Adipocyte (in vitro differentiated cells): ENCODE measurements around the gene ZNF521.
A peak's percentile ranks its signal among the peaks of the same experiment; 100 is the strongest.
"Not testable (repeated sequence)": the region's sequence is repeated elsewhere in the genome, so short reads cannot be mapped to it uniquely, and the experiment has no call there.

ENCODE experiments used
- DNase-seq: peaks from one replicate; pipeline ENCODE4 v3.0.0-alpha.2; 2015; ENCODE audit warnings: low read depth
- H3K27me3 ChIP-seq: replicated peaks from 2 replicates; pipeline ENCODE4 v1.7.0; 2013; ENCODE audit warnings: mild to moderate bottlenecking, low read length, moderate library complexity; ENCODE audit not compliant: control insufficient read depth, insufficient read depth
- H3K36me3 ChIP-seq: 2 replicates; pipeline ENCODE4 v1.7.0; 2013; ENCODE audit warnings: low read length, mild to moderate bottlenecking, moderate library complexity; ENCODE audit not compliant: control insufficient read depth, insufficient read depth, severe bottlenecking
- H3K4me1 ChIP-seq: 2 replicates; pipeline ENCODE4 v1.7.0; 2013; ENCODE audit warnings: mild to moderate bottlenecking, low read length, moderate library complexity; ENCODE audit not compliant: control insufficient read depth, insufficient read depth
- H3K4me3 ChIP-seq: 2 replicates; pipeline ENCODE4 v1.7.0; 2013; ENCODE audit warnings: mild to moderate bottlenecking, low read length, moderate library complexity
- H3K9ac ChIP-seq: 2 replicates; pipeline ENCODE4 v1.7.0; 2013; ENCODE audit warnings: mild to moderate bottlenecking, low read length, moderate library complexity
- H3K9me3 ChIP-seq: 2 replicates; pipeline ENCODE4 v1.7.0; 2013; ENCODE audit warnings: mild to moderate bottlenecking, low read length, moderate library complexity; ENCODE audit not compliant: control insufficient read depth

ZNF521 gene

GRCh38 chr18:25042641-25043051 is 309.3 kb downstream of the ZNF521 start:
- H3K27me3 ChIP-seq = no peaks in the 10 kb centered on the region

GRCh38 chr18:25039781-25040180 is 312.2 kb downstream of the ZNF521 start:
- DNase-seq = no peak

More at GRCh38 chr18:25042641-25043051, 309.3 kb downstream of the ZNF521 start:
- Histone ChIP-seq H3K36me3 (no peaks in the 10 kb centered on the region), H3K9ac (no peak overlapping the region), H3K4me3 (no peak overlapping the region), H3K4me1 (no peaks in the 10 kb centered on the region), H3K9me3 (no peaks in the 10 kb centered on the region)
- no peak for DNase-seq

GRCh38 chr18:25038261-25038660 is 313.7 kb downstream of the ZNF521 start:
- no peak for DNase-seq
- Histone ChIP-seq H3K4me1 (no peaks in the 10 kb centered on the region), H3K9me3 (no peaks in the 10 kb centered on the region), H3K9ac (no peak overlapping the region), H3K27me3 (peaks cover 3% of the 10 kb centered on the region), H3K4me3 (no peak overlapping the region), H3K36me3 (no peaks in the 10 kb centered on the region)

More at GRCh38 chr18:25039781-25040180, 312.2 kb downstream of the ZNF521 start:
- Histone ChIP-seq H3K9me3 (no peaks in the 10 kb centered on the region), H3K4me3 (no peak overlapping the region), H3K27me3 (no peaks in the 10 kb centered on the region), H3K9ac (no peak overlapping the region), H3K4me1 (no peaks in the 10 kb centered on the region), H3K36me3 (no peaks in the 10 kb centered on the region)

GRCh38 chr18:25033747-25034471 is 318.1 kb downstream of the ZNF521 start:
- peaks cover 3% of the 10 kb centered on the region for H3K27me3 ChIP-seq
- H3K4me3 ChIP-seq = no peak overlapping the region
- DNase-seq = no peak
- no peak overlapping the region for H3K9ac ChIP-seq
- H3K9me3 ChIP-seq = no peaks in the 10 kb centered on the region
- H3K4me1 ChIP-seq = no peaks in the 10 kb centered on the region
- no peaks in the 10 kb centered on the region for H3K36me3 ChIP-seq

GRCh38 chr18:25033175-25033574 is 318.8 kb downstream of the ZNF521 start:
- not testable (repeated sequence) for H3K27me3 ChIP-seq, H3K4me1 ChIP-seq, H3K9me3 ChIP-seq, H3K9ac ChIP-seq, H3K4me3 ChIP-seq, H3K36me3 ChIP-seq
- DNase-seq = peak; percentile 15

- no peaks in the 10 kb centered on the region for H3K4me1 ChIP-seq
- no peaks in the 10 kb centered on the region for H3K36me3 ChIP-seq
- no peak overlapping the region for H3K4me3 ChIP-seq
- peaks cover 3% of the 10 kb centered on the region for H3K27me3 ChIP-seq
- no peaks in the 10 kb centered on the region for H3K9me3 ChIP-seq
- DNase-seq = no peak
- H3K9ac ChIP-seq = no peak overlapping the region
Observed at GRCh38 chr18:25029802-25030201, 322.2 kb downstream of the ZNF521 start.

GRCh38 chr18:25019931-25020330 is 332.0 kb downstream of the ZNF521 start:
- Histone ChIP-seq H3K27me3 (no peaks in the 10 kb centered on the region), H3K9ac (no peak overlapping the region), H3K4me3 (no peak overlapping the region), H3K4me1 (peaks cover under 1% of the 10 kb centered on the region), H3K36me3 (no peaks in the 10 kb centered on the region), H3K9me3 (peaks cover 5% of the 10 kb centered on the region)
- DNase-seq = no peak

- no peak for DNase-seq
- H3K27me3 ChIP-seq = no peaks in the 10 kb centered on the region
Observed at GRCh38 chr18:25019086-25019860, 332.7 kb downstream of the ZNF521 start.

GRCh38 chr18:25016666-25017065 is 335.3 kb downstream of the ZNF521 start:
- no peak overlapping the region for H3K9ac ChIP-seq
- no peak for DNase-seq
- H3K36me3 ChIP-seq = no peaks in the 10 kb centered on the region
- H3K27me3 ChIP-seq = no peaks in the 10 kb centered on the region
- H3K4me3 ChIP-seq = no peak overlapping the region
- peaks cover 3% of the 10 kb centered on the region for H3K9me3 ChIP-seq
- peaks cover 5% of the 10 kb centered on the region for H3K4me1 ChIP-seq

More at GRCh38 chr18:25019086-25019860, 332.7 kb downstream of the ZNF521 start:
- Histone ChIP-seq H3K4me3 (no peak overlapping the region), H3K36me3 (no peaks in the 10 kb centered on the region), H3K9ac (no peak overlapping the region), H3K4me1 (peaks cover 5% of the 10 kb centered on the region), H3K9me3 (peaks cover 5% of the 10 kb centered on the region)

GRCh38 chr18:25016181-25016580 is 335.8 kb downstream of the ZNF521 start:
- Histone ChIP-seq H3K4me1 (peaks cover 5% of the 10 kb centered on the region), H3K27me3 (no peaks in the 10 kb centered on the region), H3K9me3 (peaks cover 3% of the 10 kb centered on the region), H3K4me3 (no peak overlapping the region), H3K9ac (no peak overlapping the region), H3K36me3 (no peaks in the 10 kb centered on the region)
- no peak for DNase-seq
